K562 (cell line): ENCODE measurements around the gene FUBP3. TPM values are rescaled to one million over a fixed set of nuclear protein-coding genes. Genes with fewer than 3 reads are reported as not detected.

Source experiments
- ATAC-seq: fragments of 200-7000 bp; cut with Tn5 transposase; 3 replicates; pipeline ENCODE4 v1.9.1; 2020; ENCODE audit warnings: moderate library complexity
- BruUV-seq: library from RNA; stranded (reverse); fragments of 400-500 nt; replicated peaks from 2 replicates; lab custom pipeline; 2021; lab: Mats Ljungman, UMichigan
- CTCF ChIA-PET: fragments of 300-600 bp; formaldehyde crosslinking; extraction: SDS; loops from one replicate; lab custom pipeline; 2021; ENCODE audit warnings: low intra/inter-chr PET ratio; lab: Yijun Ruan, JAX
- POLR2A ChIA-PET: fragments of 300-600, 350-650 bp; sonication (Branson Sonifier 250); formaldehyde crosslinking; extraction: SDS; loops from one replicate; lab custom pipeline; 2021; ENCODE audit warnings: antibody characterized with exemption, inconsistent platforms; lab: Yijun Ruan, JAX
- DNase-seq, 4 experiments: peaks; one replicate each; pipeline versions ENCODE4 v3.0.0 to v3.0.0-alpha.2; 2011 to 2018; ENCODE audit warnings: low spot score in 3 of 4, mixed read lengths in 3 of 4; ENCODE audit errors: extremely low read depth in 1 of 4
- FAIRE-seq: peaks from 2 replicates; lab custom pipeline; 2011; peaks lifted over from hg19 to GRCh38; lab: Jason Lieb, UNC
- H2AFZ ChIP-seq: 2 replicates; pipeline ENCODE4 v1.6.0; 2011; ENCODE audit warnings: low read depth, low read length, control low read depth, inconsistent platforms
- H3K27ac ChIP-seq: fragments of 200-600 bp; 3 replicates; pipeline ENCODE4 v1.8.0; 2011; ENCODE audit warnings: low read depth, mild to moderate bottlenecking, control low read depth, inconsistent platforms, low read length, moderate library complexity, mixed read lengths; ENCODE audit errors: extremely low read depth
- H3K27me3 ChIP-seq, 2 experiments: fragments of 300-600 bp in 1 of 2; 2 replicates in 1 of 2; 3 replicates in 1 of 2; pipeline versions ENCODE4 v1.6.0 to v1.8.0; 2011; ENCODE audit warnings: inconsistent platforms in 2 of 2, low read length in 2 of 2, mild to moderate bottlenecking in 1 of 2, mixed read lengths in 1 of 2, moderate library complexity in 1 of 2; ENCODE audit not compliant: control insufficient read depth in 2 of 2, insufficient read depth in 2 of 2
- H3K36me3 ChIP-seq: fragments of 300-600 bp; 3 replicates; pipeline ENCODE4 v1.8.0; 2011; ENCODE audit warnings: mild to moderate bottlenecking, low read length, inconsistent platforms; ENCODE audit not compliant: control insufficient read depth, insufficient read depth
- H3K4me1 ChIP-seq, 2 experiments: fragments of 200-600 bp in 1 of 2; replicated peaks in 1 of 2; 2 replicates in 1 of 2; 3 replicates in 1 of 2; pipeline versions ENCODE4 v1.5.1 to v1.8.0; 2011; ENCODE audit warnings: inconsistent platforms in 2 of 2, low read length in 2 of 2, mild to moderate bottlenecking in 1 of 2, mixed read lengths in 1 of 2, moderate library complexity in 1 of 2; ENCODE audit not compliant: control insufficient read depth in 2 of 2, insufficient read depth in 2 of 2
- H3K4me2 ChIP-seq: 2 replicates; pipeline ENCODE4 v1.6.1; 2011; ENCODE audit warnings: low read length, control low read depth, inconsistent platforms, mixed read lengths; ENCODE audit not compliant: insufficient read depth
- H3K4me3 ChIP-seq: fragments of 200-600 bp; sonication (generic), shearing (Covaris generic); 2 replicates; pipeline ENCODE4 v1.5.1; 2016; ENCODE audit warnings: control low read depth, inconsistent platforms
- H3K79me2 ChIP-seq: fragments of 200-600 bp; 3 replicates; pipeline ENCODE4 v1.8.0; 2011; ENCODE audit warnings: low read length, inconsistent platforms; ENCODE audit not compliant: control insufficient read depth, insufficient read depth
- H3K9ac ChIP-seq, 2 experiments: 2 replicates each; pipeline versions ENCODE4 v1.6.0 to v1.6.1; 2011; ENCODE audit warnings: low read depth in 2 of 2, low read length in 2 of 2, control low read depth in 1 of 2, inconsistent platforms in 1 of 2, mild to moderate bottlenecking in 1 of 2, mixed read lengths in 1 of 2; ENCODE audit not compliant: insufficient read depth in 1 of 2
- H3K9me1 ChIP-seq: one replicate; pipeline ENCODE4 v1.6.0; 2011; ENCODE audit warnings: inconsistent platforms, mild to moderate bottlenecking, low read length, moderate library complexity; ENCODE audit not compliant: control insufficient read depth, insufficient read depth
- H3K9me3 ChIP-seq: replicated peaks from 2 replicates; pipeline ENCODE4 v1.5.1; 2011; ENCODE audit warnings: low read depth, low read length, inconsistent platforms; ENCODE audit not compliant: control insufficient read depth, insufficient read depth
- H4K20me1 ChIP-seq: replicated peaks from 2 replicates; pipeline ENCODE4 v1.6.1; 2011; ENCODE audit warnings: low read length, inconsistent platforms, mixed read lengths; ENCODE audit not compliant: control insufficient read depth, insufficient read depth
- ASH1L ChIP-seq: fragments of 450-650 bp; IDR thresholded peaks from 2 replicates; pipeline ENCODE4 v1.6.1; 2018; ENCODE audit warnings: borderline replicate concordance, mild to moderate bottlenecking, low read depth; ENCODE audit not compliant: partially characterized antibody
- GTF2F1 ChIP-seq: IDR thresholded peaks from 2 replicates; pipeline ENCODE4 v1.6.1; 2011; ENCODE audit warnings: low read depth, low read length, improper control_type of control experiment
- KAT7 ChIP-seq: sonication (generic); formaldehyde crosslinking; IDR thresholded peaks from 2 replicates; pipeline ENCODE4 v1.8.0; 2022; ENCODE audit warnings: missing genetic modification reagents, mild to moderate bottlenecking, borderline replicate concordance
- KHSRP ChIP-seq: fragments of 450-650 bp; IDR thresholded peaks from 2 replicates; pipeline ENCODE4 v1.6.1; 2017
- PHB2 ChIP-seq: fragments of 450-650 bp; IDR thresholded peaks from 2 replicates; pipeline ENCODE4 v1.6.1; 2017; ENCODE audit warnings: low read depth
- POLR2B ChIP-seq: fragments of 450-650 bp; IDR thresholded peaks from 2 replicates; pipeline ENCODE4 v1.6.1; 2018; ENCODE audit warnings: low read depth; ENCODE audit not compliant: partially characterized antibody
- WGBS: fragments of 100-300 bp; shearing (Covaris generic); methylation state at CpG from one replicate; pipeline ENCODE4 v1.1.6; 2016; ENCODE audit warnings: low coverage, mixed read lengths; ENCODE audit not compliant: insufficient coverage; ENCODE audit errors: missing lambda C conversion rate; 5-methylcytosine and 5-hydroxymethylcytosine counted together
- in situ Hi-C: fragments of 300-500 bp; cut with MboI; formaldehyde crosslinking; loops from 4 replicates; pipeline ENCODE4 v1.15.0; 2018; ENCODE audit warnings: inconsistent platforms, mixed read lengths
- intact Hi-C: fragments of 100-400 bp; cut with micrococcal nuclease; formaldehyde crosslinking; loops from 2 replicates; pipeline ENCODE4 v1.14.2; 2022
- polyA plus RNA-seq, 8 experiments: library from polyadenylated mRNA; depleted of rRNA in 4 of 8; stranded (reverse) in 5 of 8; unstranded in 3 of 8; fragments of >200 nt; fragmentation: Nextera tagmentation in 2 of 8; fragmentation: Illumina TruSeq in 1 of 8; extraction: Ambion mirVana in 2 of 8; extraction: Trizol in 1 of 8; gene quantifications; 2 replicates each; pipeline versions ENCODE4 v1.2.1 to v1.2.3, GENCODE V29; 2011 to 2014; ENCODE audit warnings: inconsistent platforms in 1 of 8, missing spikeins in 1 of 8
- total RNA-seq, 7 experiments: library from RNA; depleted of rRNA in 6 of 7; stranded (reverse); fragments of >200 nt in 6 of 7; fragmentation: Illumina TruSeq in 2 of 7; extraction: Trizol in 2 of 7; gene quantifications; 2 replicates each; pipeline versions ENCODE4 v1.2.1 to v1.2.3, GENCODE V29; 2011 to 2021; ENCODE audit warnings: low replicate concordance in 1 of 7

The FUBP3 gene
- total and polyA plus RNA-seq, 9 of the 15 experiments (the other 6 are each of a cell fraction or from before 2014, with no cell fraction given), result 3.0 to 64.0 (median 48.1) TPM

GRCh38 chr9:130630071-130630450 is 50.7 kb downstream of the FUBP3 start (continued):
- TF ChIP-seq KAT7 (CRISPR knock-in tag), result no peak

GRCh38 chr9:130630506-130631330 is 51.3 kb downstream of the FUBP3 start:
- Histone ChIP-seq H3K9me3 (no peaks in the 10 kb centered on the region), H3K4me1 (no peaks in the 10 kb centered on the region), H3K79me2 (no peaks in the 10 kb centered on the region), H3K4me2 (no peak overlapping the region), H3K9ac (no peak overlapping the region), H3K27me3 (no peaks in the 10 kb centered on the region), H3K27ac (no peak overlapping the region), H3K4me3 (no peak overlapping the region), H2AFZ (no peak overlapping the region), H3K36me3 (peaks cover 93% of the 10 kb centered on the region; the same call in 2 of the 3 replicates), H4K20me1 (peaks cover 5% of the 10 kb centered on the region), H3K9me1 (no peaks in the 10 kb centered on the region)
- FAIRE-seq (no peak), DNase-seq (no peak), ATAC-seq (no peak)
- no peak for TF ChIP-seq POLR2B
- TF ChIP-seq ASH1L, result no peak
- TF ChIP-seq KHSRP, result no peak
- no peak for TF ChIP-seq GTF2F1
- TF ChIP-seq PHB2, result no peak
- in situ Hi-C loops, result no loop called here
- CTCF ChIA-PET, result interaction anchor here (0.6 kb wide), 1 partner anchor 714 kb away, joined by 3 read pairs; no protein-coding TSS in a partner anchor
- WGBS, result 93% methylated on average over 26 of the region's 27 CpGs
- POLR2A ChIA-PET, result no interaction called here
- BruUV-seq, result no TSS peak
- intact Hi-C loops, result no loop called here
